C1 segment of cervical spinal cord (tissue), 14 donors: ENCODE results near the gene SAXO1.

Source experiments
- DNase-seq, 14 donors: peaks; one replicate each; lab custom pipeline; 2025; lab: John Stamatoyannopoulos, UW

Gene SAXO1

GRCh38 chr9:18911714-18912342 is 121.2 kb downstream of the SAXO1 start:
- no peak for DNase-seq

GRCh38 chr9:18910916-18911315 is 122.1 kb downstream of the SAXO1 start:
- no peak for DNase-seq

- no peak for DNase-seq
Observed at GRCh38 chr9:18910435-18910834, 122.6 kb downstream of the SAXO1 start.

- no peak for DNase-seq
Observed at GRCh38 chr9:18909140-18910018, 123.6 kb downstream of the SAXO1 start.

- DNase-seq, result no peak
Observed at GRCh38 chr9:18907927-18908625, 124.9 kb downstream of the SAXO1 start.

- DNase-seq, result no peak
Observed at GRCh38 chr9:18906656-18907395, 126.2 kb downstream of the SAXO1 start.

- no peak for DNase-seq
Observed at GRCh38 chr9:18905883-18906629, 127.0 kb downstream of the SAXO1 start.

GRCh38 chr9:18905028-18905882 is 127.8 kb downstream of the SAXO1 start:
- no peak for DNase-seq

- no peak for DNase-seq
Observed at GRCh38 chr9:18903450-18903849, 129.6 kb downstream of the SAXO1 start.

- DNase-seq, result no peak
Observed at GRCh38 chr9:18896531-18897179, 136.4 kb downstream of the SAXO1 start.

- no peak for DNase-seq
Observed at GRCh38 chr9:18896004-18896403, 137.0 kb downstream of the SAXO1 start.

GRCh38 chr9:18893491-18893890 is 139.5 kb downstream of the SAXO1 start:
- no peak for DNase-seq

- DNase-seq, result no peak
Observed at GRCh38 chr9:18893046-18893445, 140.0 kb downstream of the SAXO1 start.

GRCh38 chr9:18891946-18892670 is 140.9 kb downstream of the SAXO1 start:
- no peak for DNase-seq

GRCh38 chr9:18890372-18890771 is 142.6 kb downstream of the SAXO1 start:
- DNase-seq, result no peak

- DNase-seq, result no peak
Observed at GRCh38 chr9:18889550-18889949, 143.5 kb downstream of the SAXO1 start.

- DNase-seq, result peak in 1 of 14 donors; percentile 66
Observed at GRCh38 chr9:18888290-18888689, 144.7 kb downstream of the SAXO1 start.

- DNase-seq, result no peak
Observed at GRCh38 chr9:18887546-18887945, 145.5 kb downstream of the SAXO1 start.

GRCh38 chr9:18881758-18882157 is 151.3 kb downstream of the SAXO1 start:
- DNase-seq, result peak in 3 of 14 donors; percentile 4 to 25 (median 16)
